ENCODE data around the gene PANK1. TPM values are rescaled to one million over a fixed set of nuclear protein-coding genes. Genes with fewer than 3 reads are reported as not detected.

Gene PANK1
- total and polyA plus RNA-seq, 2 of the 4 experiments (the other 2 are of a cell fraction), result 3.0 to 8.8 TPM

- no TSS peak for BruUV-seq (replicated peaks)
- no peak for TF ChIP-seq NFE2L2 (IDR thresholded peaks at IDR 0.05; ENCODE audit: low read depth, low read length)
- TF ChIP-seq RFX5 (IDR thresholded peaks at IDR 0.05; ENCODE audit: low read depth, low read length), result no peak
- TF ChIP-seq MXI1 (IDR thresholded peaks at IDR 0.05; ENCODE audit: borderline replicate concordance, low read depth, low read length), result no peak
- no peak for TF ChIP-seq MAFK (IDR thresholded peaks at IDR 0.05; ENCODE audit: low read depth, low read length)
- TF ChIP-seq RCOR1 (IDR thresholded peaks at IDR 0.05; ENCODE audit: insufficient replicate concordance, low read length), result no peak
- no peak for TF ChIP-seq POLR2A (IDR thresholded peaks at IDR 0.05; ENCODE audit: low read depth, low read length)
- Histone ChIP-seq H2BK15ac (ENCODE audit: low read depth, low read length) (no peak overlapping the region), H3K4me1 (ENCODE audit: control insufficient read depth, insufficient read depth, low read length) (peaks cover 4% of the 10 kb centered on the region; the same call in 1 of the 2 replicates), H4K8ac (ENCODE audit: low read depth in 2 of 2, low read length in 2 of 2) (no peak overlapping the region), H3K18ac (ENCODE audit: low read depth, low read length) (peak overlapping the region; percentile 31; the same call in 1 of the 2 replicates), H4K20me1 (ENCODE audit: insufficient read depth, low read length) (no peaks in the 10 kb centered on the region), H4K91ac (ENCODE audit: insufficient read depth, low read depth, low read length) (0 out of 2 replicates have a peak overlapping the region, but pooled peaks have one; percentile 8), H2AK5ac (ENCODE audit: low read depth, low read length) (no peak overlapping the region; the same call in 1 of the 2 replicates), H3K4me2 (ENCODE audit: low read depth, low read length) (no peak overlapping the region), H3K4ac (ENCODE audit: low read depth, low read length) (no peak overlapping the region), H2BK120ac (ENCODE audit: low read depth, low read length) (no peak overlapping the region), H2AFZ (replicated peaks; ENCODE audit: low read length, poor library complexity) (no peak overlapping the region), H3K9me1 (ENCODE audit: insufficient read depth, low read length) (peaks cover 5% of the 10 kb centered on the region), H3K27ac (ENCODE audit: insufficient read depth, low read length) (no peak overlapping the region), H3K56ac (ENCODE audit: extremely low read depth, insufficient read depth, low read length) (no peak overlapping the region), H2BK20ac (ENCODE audit: low read depth, low read length) (no peak overlapping the region), H3K14ac (replicated peaks; ENCODE audit: low read depth, low read length) (no peak overlapping the region), H2AK9ac (replicated peaks; ENCODE audit: low read depth, low read length, poor library complexity) (no peak overlapping the region), H3K23ac (ENCODE audit: low read depth, low read length) (no peak overlapping the region), H4K5ac (ENCODE audit: low read depth, low read length) (no peak overlapping the region; the same call in 1 of the 2 replicates), H3K79me1 (ENCODE audit: low read depth in 1 of 2, low read length in 2 of 2) (no peaks in the 10 kb centered on the region), H3K36me3 (ENCODE audit: control insufficient read depth, insufficient read depth, low read length) (no peaks in the 10 kb centered on the region), H3K27me3 (ENCODE audit: control insufficient read depth, insufficient read depth, low read length) (no peaks in the 10 kb centered on the region), H3K9me3 (ENCODE audit: control insufficient read depth, insufficient read depth, low read length) (no peaks in the 10 kb centered on the region), H3K9ac (ENCODE audit: low read depth, low read length) (no peak overlapping the region), H3K4me3 (ENCODE audit: insufficient read depth, low read depth, low read length) (no peak overlapping the region), H2BK5ac (ENCODE audit: low read depth, low read length, poor library complexity, severe bottlenecking) (no peak overlapping the region)
- no CpG with 5 or more reads among the region's 1 CpG for WGBS, 2 experiments (ENCODE audit: extremely low coverage in 2 of 2, insufficient read length in 1 of 2)
- dilution Hi-C loops (cut with HindIII; ENCODE audit: low sequenced_read_pairs, unreplicated experiment) (no loop called here), in situ Hi-C loops (cut with MboI; ENCODE audit: low sequenced_read_pairs) (loop anchor here (5.0 kb wide), 1 partner anchor 299 kb away; no protein-coding TSS in a partner anchor), intact Hi-C loops (cut with micrococcal nuclease) (no loop called here)
- ATAC-seq (ENCODE audit: low read depth) (no peak), DNase-seq (peak; percentile 45)
- ChIA-PET POLR2A (ENCODE audit: unreplicated experiment) (interaction anchor here (0.6 kb wide), 1 partner anchor 265 kb away, joined by 3 read pairs; no protein-coding TSS in a partner anchor), CTCF (no interaction called here)
Measured at GRCh38 chr10:89556600-89556999, 88.4 kb downstream of the PANK1 start.

Data from IMR-90 (cell line).